Testis (tissue), 2 donors: Measurements from ENCODE around the gene KCTD5.

Experiments
- CTCF ChIP-seq, 3 experiments: fragments of 450-650 bp in 2 of 3; fragments of 200-600 bp in 1 of 3; sonication (generic) in 1 of 3; IDR thresholded peaks; one replicate each; pipeline ENCODE4 v1.5.1; 2016 to 2019; ENCODE audit warnings: antibody characterized with exemption in 3 of 3, mild to moderate bottlenecking in 2 of 3, moderate library complexity in 1 of 3
- POLR2A ChIP-seq: fragments of 450-650 bp; IDR thresholded peaks from one replicate; pipeline ENCODE4 v1.6.1; 2017; ENCODE audit warnings: antibody characterized with exemption, mild to moderate bottlenecking, moderate library complexity

- TF ChIP-seq CTCF (IDR thresholded peaks at IDR 0.05) (no peak), POLR2A (no peak)
These were observed 20.1 kb downstream of the KCTD5 start for GRCh38 chr16:2702438-2702825.
